Measurements from ENCODE around the gene ACO2. TPM values are rescaled to one million over a fixed set of nuclear protein-coding genes. Genes with fewer than 3 reads are reported as not detected.
"Not testable (repeated sequence)": the region's sequence is repeated elsewhere in the genome, so short reads cannot be mapped to it uniquely, and the experiment has no call there.

ACO2 gene
- total RNA-seq, 1 donor from 2014 or later = 59.8 TPM

DNA sequence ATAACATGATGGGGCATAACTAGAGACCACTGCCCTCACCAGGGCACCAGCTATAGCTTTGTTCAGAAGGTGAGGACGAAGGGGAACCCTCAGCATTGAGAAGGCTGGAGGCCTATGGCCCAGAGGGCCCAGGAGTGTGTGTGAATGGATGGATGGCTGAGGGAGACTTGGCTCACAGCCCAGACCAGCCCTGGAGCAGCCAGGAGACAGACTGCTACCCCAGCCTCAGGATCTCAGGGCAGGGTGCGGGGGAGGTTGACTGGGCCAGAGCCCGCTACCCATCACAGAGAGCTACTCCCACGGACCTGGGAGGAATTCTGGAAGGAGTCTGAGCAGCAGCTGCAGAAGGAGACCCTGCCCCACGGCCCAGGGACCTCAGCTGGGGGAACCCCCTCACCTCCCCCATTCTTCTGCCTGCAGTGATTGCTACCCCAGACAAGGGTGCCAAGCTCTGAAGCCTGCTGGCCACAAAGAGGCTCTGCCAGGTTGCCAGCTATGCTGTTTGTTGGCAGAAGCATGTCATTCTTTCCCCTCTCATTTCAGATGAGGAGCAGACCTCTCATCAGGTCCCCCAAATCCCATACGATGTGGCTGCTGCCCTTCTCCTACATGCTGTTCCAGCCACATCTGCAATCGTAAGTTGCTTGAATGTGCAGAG, 86.5 kb downstream of the ACO2 start:
- no peak for DNase-seq (ENCODE audit: low read depth)
- FAIRE-seq = no peak
- TF ChIP-seq, protein P1, sequence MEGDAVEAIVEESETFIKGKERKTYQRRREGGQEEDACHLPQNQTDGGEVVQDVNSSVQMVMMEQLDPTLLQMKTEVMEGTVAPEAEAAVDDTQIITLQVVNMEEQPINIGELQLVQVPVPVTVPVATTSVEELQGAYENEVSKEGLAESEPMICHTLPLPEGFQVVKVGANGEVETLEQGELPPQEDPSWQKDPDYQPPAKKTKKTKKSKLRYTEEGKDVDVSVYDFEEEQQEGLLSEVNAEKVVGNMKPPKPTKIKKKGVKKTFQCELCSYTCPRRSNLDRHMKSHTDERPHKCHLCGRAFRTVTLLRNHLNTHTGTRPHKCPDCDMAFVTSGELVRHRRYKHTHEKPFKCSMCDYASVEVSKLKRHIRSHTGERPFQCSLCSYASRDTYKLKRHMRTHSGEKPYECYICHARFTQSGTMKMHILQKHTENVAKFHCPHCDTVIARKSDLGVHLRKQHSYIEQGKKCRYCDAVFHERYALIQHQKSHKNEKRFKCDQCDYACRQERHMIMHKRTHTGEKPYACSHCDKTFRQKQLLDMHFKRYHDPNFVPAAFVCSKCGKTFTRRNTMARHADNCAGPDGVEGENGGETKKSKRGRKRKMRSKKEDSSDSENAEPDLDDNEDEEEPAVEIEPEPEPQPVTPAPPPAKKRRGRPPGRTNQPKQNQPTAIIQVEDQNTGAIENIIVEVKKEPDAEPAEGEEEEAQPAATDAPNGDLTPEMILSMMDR (IDR thresholded peaks at IDR 0.05; ENCODE audit: insufficient read depth, low read length, severe bottlenecking) = no peak
- no peak overlapping the region for H3K4me3 ChIP-seq (ENCODE audit: low read depth, low read length)
- peaks cover 2% of the 10 kb centered on the region for H3K27me3 ChIP-seq (ENCODE audit: control insufficient read depth, insufficient read depth, low read length)
- no peaks in the 10 kb centered on the region for H3K36me3 ChIP-seq (ENCODE audit: control insufficient read depth, insufficient read depth, low read length)

DNA sequence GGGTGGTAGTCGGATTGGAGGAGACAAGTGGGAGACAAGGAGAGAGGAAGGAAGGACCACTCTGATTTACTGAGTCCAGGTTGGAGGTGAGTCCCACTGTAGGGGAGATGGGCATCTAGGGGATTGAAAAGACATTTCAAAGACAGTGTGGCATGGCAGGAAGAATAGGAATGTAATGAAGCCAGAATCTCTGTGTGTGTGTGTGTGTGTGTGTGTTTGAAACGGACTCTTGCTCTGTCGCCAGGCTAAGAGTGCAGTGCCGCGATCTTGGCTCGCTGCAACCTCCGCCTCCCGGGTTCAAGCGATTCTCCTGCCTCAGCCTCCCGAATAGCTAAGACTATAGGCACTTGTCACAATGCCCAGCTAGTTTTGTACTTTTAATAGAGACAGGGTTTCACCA, 87.6 kb downstream of the ACO2 start:
- no peak for FAIRE-seq

DNA sequence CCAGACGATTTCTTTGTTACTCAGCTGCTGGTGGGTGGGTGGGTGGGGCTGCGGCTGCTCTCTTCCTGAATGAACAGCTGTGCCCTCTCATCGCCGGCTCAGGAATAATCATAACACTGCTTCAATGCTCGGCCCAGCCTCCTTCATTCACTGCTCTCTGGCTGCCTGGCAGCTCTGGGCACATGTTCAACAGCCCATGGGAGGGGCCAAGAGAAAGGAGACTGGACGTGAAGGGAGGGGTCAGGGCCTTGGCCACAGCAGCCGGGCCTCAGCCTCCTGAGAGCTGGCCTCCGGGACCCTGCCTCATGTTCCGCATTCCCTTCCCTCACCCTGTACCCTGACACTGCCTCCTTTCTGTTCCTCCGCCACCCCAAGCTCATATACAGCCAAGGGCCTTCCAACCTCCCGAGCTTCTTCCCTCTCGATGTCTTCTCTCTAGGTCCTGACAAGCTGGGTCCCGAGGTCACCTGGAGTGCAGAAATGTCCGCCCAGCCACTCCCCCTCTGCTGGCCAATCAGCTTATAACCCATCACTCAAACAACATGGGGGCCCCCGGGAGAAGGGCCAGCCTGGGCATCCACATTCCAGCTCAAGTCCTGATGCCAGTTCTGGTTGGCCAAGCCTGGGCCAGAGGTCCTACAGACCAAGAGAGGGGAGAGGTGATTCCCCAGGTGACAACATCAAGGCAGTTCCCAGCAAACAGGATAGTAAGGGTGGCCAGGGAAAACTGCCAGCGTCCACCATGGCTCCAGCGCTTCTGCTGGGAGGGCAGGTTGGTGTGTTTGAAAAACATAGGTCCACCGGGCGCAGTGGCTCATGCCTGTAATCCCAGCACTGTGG, 88.7 kb downstream of the ACO2 start:
- FAIRE-seq (no peak), DNase-seq (ENCODE audit: low read depth) (peak; percentile 46)
- no peak overlapping the region for H3K4me3 ChIP-seq (ENCODE audit: low read depth, low read length)
- H3K36me3 ChIP-seq (ENCODE audit: control insufficient read depth, insufficient read depth, low read length) = no peaks in the 10 kb centered on the region
- peaks cover 10% of the 10 kb centered on the region for H3K27me3 ChIP-seq (ENCODE audit: control insufficient read depth, insufficient read depth, low read length)
- TF ChIP-seq, protein P1 (IDR thresholded peaks at IDR 0.05; ENCODE audit: insufficient read depth, low read length, severe bottlenecking) = no peak

More for the DNA sequence above, 87.6 kb downstream of the ACO2 start:
- H3K36me3 ChIP-seq (ENCODE audit: control insufficient read depth, insufficient read depth, low read length) = no peaks in the 10 kb centered on the region
- no peak overlapping the region for H3K4me3 ChIP-seq (ENCODE audit: low read depth, low read length)
- H3K27me3 ChIP-seq (ENCODE audit: control insufficient read depth, insufficient read depth, low read length) = peaks cover 10% of the 10 kb centered on the region
- TF ChIP-seq, protein P1 (IDR thresholded peaks at IDR 0.05; ENCODE audit: insufficient read depth, low read length, severe bottlenecking) = no peak
- DNase-seq (ENCODE audit: low read depth) = no peak

DNA sequence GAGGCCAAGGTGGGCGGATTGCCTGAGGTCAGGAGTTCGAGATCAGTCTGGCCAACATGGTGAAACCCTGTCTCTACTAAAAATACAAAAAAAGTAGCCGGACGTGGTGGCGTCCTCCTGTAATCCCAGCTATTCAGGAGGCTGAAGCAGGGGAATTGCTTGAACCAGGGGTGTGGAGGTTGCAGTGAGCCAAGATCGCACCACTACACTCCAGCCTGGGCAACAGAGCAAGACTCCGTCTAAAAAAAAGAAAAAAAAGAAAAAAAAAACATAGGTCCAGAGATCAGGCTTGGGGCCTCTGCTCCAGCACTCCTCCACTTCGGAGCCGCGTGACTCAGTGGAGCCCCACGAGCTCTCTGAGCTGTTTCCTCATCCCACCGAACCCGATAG, 89.3 kb downstream of the ACO2 start:
- H3K4me3 ChIP-seq (ENCODE audit: low read depth, low read length); FAIRE-seq; H3K36me3 ChIP-seq (ENCODE audit: control insufficient read depth, insufficient read depth, low read length); DNase-seq (ENCODE audit: low read depth): not testable (repeated sequence)
- peaks cover 10% of the 10 kb centered on the region for H3K27me3 ChIP-seq (ENCODE audit: control insufficient read depth, insufficient read depth, low read length)

DNA sequence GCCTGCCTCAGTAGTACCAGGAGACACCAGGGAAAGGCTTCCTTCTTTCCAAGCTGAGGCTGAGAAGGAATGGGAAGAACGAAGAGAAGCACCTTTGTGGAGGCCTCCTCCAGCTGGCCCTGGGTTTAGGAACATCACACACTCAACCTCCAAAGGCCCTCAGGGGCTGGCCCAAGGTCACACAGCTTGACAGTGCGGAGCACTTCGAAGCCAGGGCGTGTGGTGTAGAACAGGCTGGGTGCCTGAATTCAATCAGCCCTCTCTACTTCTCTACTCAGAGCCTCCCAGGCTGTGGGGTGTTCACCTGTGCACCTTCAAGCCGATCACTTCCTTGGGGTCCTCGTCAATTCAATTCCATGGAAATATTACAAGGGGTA, 91.2 kb downstream of the ACO2 start:
- Histone ChIP-seq H3K4me3 (ENCODE audit: low read depth, low read length) (no peak overlapping the region), H3K27me3 (ENCODE audit: control insufficient read depth, insufficient read depth, low read length) (peaks cover 10% of the 10 kb centered on the region), H3K36me3 (ENCODE audit: control insufficient read depth, insufficient read depth, low read length) (no peaks in the 10 kb centered on the region)
- DNase-seq (ENCODE audit: low read depth) (no peak), FAIRE-seq (no peak)
- TF ChIP-seq, protein P1 (IDR thresholded peaks at IDR 0.05; ENCODE audit: insufficient read depth, low read length, severe bottlenecking) = no peak

DNA sequence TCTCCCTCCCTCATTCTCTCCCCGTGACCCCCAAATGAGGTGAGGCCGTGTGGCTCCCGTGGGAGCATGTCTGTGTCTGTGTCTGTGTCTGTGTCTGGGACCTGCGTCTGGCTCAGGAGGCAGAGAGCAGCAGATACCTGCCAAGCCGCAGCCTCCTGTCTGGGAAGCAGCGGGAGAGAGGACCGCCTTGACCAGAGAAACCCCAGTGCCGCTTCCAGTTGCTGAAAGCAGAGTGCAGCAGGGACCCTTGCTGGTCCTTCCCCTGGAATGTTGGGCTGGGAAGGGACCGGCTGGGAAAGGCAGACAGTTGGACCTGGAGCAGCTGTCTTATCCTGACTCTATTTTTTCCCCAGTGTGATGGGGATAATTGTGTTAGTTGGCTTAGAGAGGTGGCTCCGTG, 92.4 kb downstream of the ACO2 start:
- TF ChIP-seq, protein P1 (IDR thresholded peaks at IDR 0.05; ENCODE audit: insufficient read depth, low read length, severe bottlenecking) = no peak
- Histone ChIP-seq H3K27me3 (ENCODE audit: control insufficient read depth, insufficient read depth, low read length) (peaks cover 10% of the 10 kb centered on the region), H3K4me3 (ENCODE audit: low read depth, low read length) (no peak overlapping the region), H3K36me3 (ENCODE audit: control insufficient read depth, insufficient read depth, low read length) (no peaks in the 10 kb centered on the region)
- no peak for DNase-seq (ENCODE audit: low read depth)
- FAIRE-seq = no peak

All from bronchial epithelial cell (primary cell).